Osteocyte (in vitro differentiated cells): ENCODE measurements around the gene CACNG7. TPM values are rescaled to one million over a fixed set of nuclear protein-coding genes. Genes with fewer than 3 reads are reported as not detected.

Experiments
- DNase-seq: peaks from one replicate; pipeline ENCODE4 v3.0.0; 2021; ENCODE audit warnings: mixed read lengths; ENCODE audit not compliant: unreplicated experiment; ENCODE audit errors: extremely low spot score
- H3K27ac Mint-ChIP-seq: one replicate; pipeline ENCODE4 v1.8.0; 2021; ENCODE audit warnings: mild to moderate bottlenecking, mixed read lengths; ENCODE audit not compliant: unreplicated experiment
- H3K27me3 Mint-ChIP-seq: one replicate; pipeline ENCODE4 v1.8.0; 2021; ENCODE audit warnings: mixed read lengths; ENCODE audit not compliant: unreplicated experiment
- H3K36me3 Mint-ChIP-seq: one replicate; pipeline ENCODE4 v1.8.0; 2021; ENCODE audit warnings: mixed read lengths; ENCODE audit not compliant: unreplicated experiment
- H3K4me1 Mint-ChIP-seq: one replicate; pipeline ENCODE4 v1.8.0; 2021; ENCODE audit warnings: mixed read lengths; ENCODE audit not compliant: unreplicated experiment
- H3K4me3 Mint-ChIP-seq: one replicate; pipeline ENCODE4 v1.8.0; 2021; ENCODE audit warnings: mild to moderate bottlenecking, moderate library complexity, mixed read lengths; ENCODE audit not compliant: unreplicated experiment
- H3K9me3 Mint-ChIP-seq: one replicate; pipeline ENCODE4 v1.8.0; 2021; ENCODE audit warnings: mixed read lengths; ENCODE audit not compliant: unreplicated experiment
- CTCF ChIP-seq: fragments of 200-600 bp; sonication (generic); IDR thresholded peaks from 2 replicates; pipeline ENCODE4 v1.5.0; 2021; ENCODE audit warnings: antibody characterized with exemption, mild to moderate bottlenecking, moderate library complexity
- total RNA-seq: library from RNA; stranded (reverse); gene quantifications from 2 replicates; pipeline ENCODE4 v1.2.1, GENCODE V29; 2021

Gene CACNG7
- total RNA-seq, 1 donor from 2014 or later: not detected

- Mint-ChIP-seq H3K4me3 (no peak overlapping the region), H3K27ac (no peak overlapping the region), H3K9me3 (peaks cover 7% of the 10 kb centered on the region), H3K36me3 (no peaks in the 10 kb centered on the region), H3K27me3 (peaks cover 38% of the 10 kb centered on the region), H3K4me1 (peaks cover 15% of the 10 kb centered on the region)
- no peak for TF ChIP-seq CTCF
- no peak for DNase-seq
Observed at GRCh38 chr19:53982611-53983010, 73.5 kb downstream of the CACNG7 start.

GRCh38 chr19:53983457-53984289 lies 74.6 kb downstream of the CACNG7 start:
- H3K9me3 Mint-ChIP-seq: peaks cover 7% of the 10 kb centered on the region
- TF ChIP-seq CTCF: no peak
- H3K4me3 Mint-ChIP-seq: no peak overlapping the region
- peaks cover 10% of the 10 kb centered on the region for H3K4me1 Mint-ChIP-seq
- DNase-seq: no peak
- H3K36me3 Mint-ChIP-seq: no peaks in the 10 kb centered on the region
- H3K27me3 Mint-ChIP-seq: peaks cover 30% of the 10 kb centered on the region
- no peak overlapping the region for H3K27ac Mint-ChIP-seq

GRCh38 chr19:53985863-53986262 lies 76.8 kb downstream of the CACNG7 start:
- Mint-ChIP-seq H3K4me3 (no peak overlapping the region), H3K9me3 (peaks cover 3% of the 10 kb centered on the region), H3K27ac (no peak overlapping the region), H3K4me1 (no peaks in the 10 kb centered on the region), H3K27me3 (peaks cover 9% of the 10 kb centered on the region), H3K36me3 (no peaks in the 10 kb centered on the region)
- no peak for DNase-seq
- no peak for TF ChIP-seq CTCF

- no peak overlapping the region for H3K27ac Mint-ChIP-seq
- no peaks in the 10 kb centered on the region for H3K36me3 Mint-ChIP-seq
- no peak for TF ChIP-seq CTCF
- DNase-seq: no peak
- peaks cover 9% of the 10 kb centered on the region for H3K4me1 Mint-ChIP-seq
- no peaks in the 10 kb centered on the region for H3K27me3 Mint-ChIP-seq
- H3K9me3 Mint-ChIP-seq: no peaks in the 10 kb centered on the region
- no peak overlapping the region for H3K4me3 Mint-ChIP-seq
Observed at GRCh38 chr19:53988981-53989380, 79.9 kb downstream of the CACNG7 start.

- peaks cover 9% of the 10 kb centered on the region for H3K4me1 Mint-ChIP-seq
- H3K9me3 Mint-ChIP-seq: no peaks in the 10 kb centered on the region
- no peak for TF ChIP-seq CTCF
- H3K4me3 Mint-ChIP-seq: no peak overlapping the region
- no peaks in the 10 kb centered on the region for H3K36me3 Mint-ChIP-seq
- H3K27me3 Mint-ChIP-seq: no peaks in the 10 kb centered on the region
- DNase-seq: no peak
- no peak overlapping the region for H3K27ac Mint-ChIP-seq
Observed at GRCh38 chr19:53989600-53990533, 80.8 kb downstream of the CACNG7 start.
